ENCODE data around the gene VPS16.

VPS16 gene

DNA sequence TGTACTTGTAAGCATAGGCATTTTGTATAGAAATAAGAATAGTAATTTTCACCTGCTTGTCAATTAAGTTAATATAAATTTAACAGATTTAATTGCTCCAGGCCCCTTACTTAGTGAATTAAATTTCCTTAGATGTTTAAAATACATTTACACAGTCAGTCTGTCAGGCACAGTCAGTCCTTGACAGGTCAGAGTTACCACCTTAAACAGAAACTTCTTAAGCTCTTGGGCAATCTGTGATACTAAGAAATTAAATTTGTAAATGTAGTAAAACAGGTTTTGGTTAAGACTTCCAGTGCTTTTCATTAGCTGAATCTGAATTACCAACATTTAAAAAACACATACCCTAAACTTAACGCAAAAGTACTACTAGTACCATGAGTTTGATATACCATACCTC lies 48.7 kb downstream of the VPS16 start:
- TF ChIP-seq CTCF (IDR thresholded peaks at IDR 0.05; ENCODE audit: insufficient read depth, low read length) (no peak), SPI1 (IDR thresholded peaks at IDR 0.05; ENCODE audit: borderline replicate concordance, low read depth) (no peak), GABPA (IDR thresholded peaks at IDR 0.05; ENCODE audit: low read depth) (no peak), POLR2AphosphoS5 (IDR thresholded peaks at IDR 0.05; ENCODE audit: low read depth) (no peak)

GRCh38 chr20:2889797-2890196 lies 49.3 kb downstream of the VPS16 start:
- no peak for DNase-seq (ENCODE audit: low read depth in 1 of 2, low spot score in 1 of 2)

More for the DNA sequence above, 48.7 kb downstream of the VPS16 start:
- DNase-seq (ENCODE audit: low read depth in 1 of 2, low spot score in 1 of 2): no peak
- Histone ChIP-seq H3K27ac (replicated peaks) (no peak overlapping the region), H3K4me3 (replicated peaks; ENCODE audit: insufficient read depth, low read length) (no peak overlapping the region), H3K27me3 (ENCODE audit: insufficient read depth, poor library complexity, severe bottlenecking) (no peaks in the 10 kb centered on the region)

GRCh38 chr20:2890742-2891141 lies 50.2 kb downstream of the VPS16 start:
- no peak for DNase-seq (ENCODE audit: low read depth in 1 of 2, low spot score in 1 of 2)
- Histone ChIP-seq H3K27ac (replicated peaks) (no peak overlapping the region), H3K4me3 (replicated peaks; ENCODE audit: insufficient read depth, low read length) (no peak overlapping the region), H3K27me3 (ENCODE audit: insufficient read depth, poor library complexity, severe bottlenecking) (no peaks in the 10 kb centered on the region)
- TF ChIP-seq SPI1 (IDR thresholded peaks at IDR 0.05; ENCODE audit: borderline replicate concordance, low read depth) (no peak), POLR2AphosphoS5 (IDR thresholded peaks at IDR 0.05; ENCODE audit: low read depth) (no peak), CTCF (IDR thresholded peaks at IDR 0.05; ENCODE audit: insufficient read depth, low read length) (no peak), GABPA (IDR thresholded peaks at IDR 0.05; ENCODE audit: low read depth) (no peak)
- TF ChIP-seq, protein P1, sequence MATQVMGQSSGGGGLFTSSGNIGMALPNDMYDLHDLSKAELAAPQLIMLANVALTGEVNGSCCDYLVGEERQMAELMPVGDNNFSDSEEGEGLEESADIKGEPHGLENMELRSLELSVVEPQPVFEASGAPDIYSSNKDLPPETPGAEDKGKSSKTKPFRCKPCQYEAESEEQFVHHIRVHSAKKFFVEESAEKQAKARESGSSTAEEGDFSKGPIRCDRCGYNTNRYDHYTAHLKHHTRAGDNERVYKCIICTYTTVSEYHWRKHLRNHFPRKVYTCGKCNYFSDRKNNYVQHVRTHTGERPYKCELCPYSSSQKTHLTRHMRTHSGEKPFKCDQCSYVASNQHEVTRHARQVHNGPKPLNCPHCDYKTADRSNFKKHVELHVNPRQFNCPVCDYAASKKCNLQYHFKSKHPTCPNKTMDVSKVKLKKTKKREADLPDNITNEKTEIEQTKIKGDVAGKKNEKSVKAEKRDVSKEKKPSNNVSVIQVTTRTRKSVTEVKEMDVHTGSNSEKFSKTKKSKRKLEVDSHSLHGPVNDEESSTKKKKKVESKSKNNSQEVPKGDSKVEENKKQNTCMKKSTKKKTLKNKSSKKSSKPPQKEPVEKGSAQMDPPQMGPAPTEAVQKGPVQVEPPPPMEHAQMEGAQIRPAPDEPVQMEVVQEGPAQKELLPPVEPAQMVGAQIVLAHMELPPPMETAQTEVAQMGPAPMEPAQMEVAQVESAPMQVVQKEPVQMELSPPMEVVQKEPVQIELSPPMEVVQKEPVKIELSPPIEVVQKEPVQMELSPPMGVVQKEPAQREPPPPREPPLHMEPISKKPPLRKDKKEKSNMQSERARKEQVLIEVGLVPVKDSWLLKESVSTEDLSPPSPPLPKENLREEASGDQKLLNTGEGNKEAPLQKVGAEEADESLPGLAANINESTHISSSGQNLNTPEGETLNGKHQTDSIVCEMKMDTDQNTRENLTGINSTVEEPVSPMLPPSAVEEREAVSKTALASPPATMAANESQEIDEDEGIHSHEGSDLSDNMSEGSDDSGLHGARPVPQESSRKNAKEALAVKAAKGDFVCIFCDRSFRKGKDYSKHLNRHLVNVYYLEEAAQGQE (IDR thresholded peaks at IDR 0.05; ENCODE audit: insufficient replicate concordance, low read depth): no peak

More at GRCh38 chr20:2889797-2890196, 49.3 kb downstream of the VPS16 start:
- TF ChIP-seq SPI1 (IDR thresholded peaks at IDR 0.05; ENCODE audit: borderline replicate concordance, low read depth) (no peak), CTCF (IDR thresholded peaks at IDR 0.05; ENCODE audit: insufficient read depth, low read length) (no peak), GABPA (IDR thresholded peaks at IDR 0.05; ENCODE audit: low read depth) (no peak), POLR2AphosphoS5 (IDR thresholded peaks at IDR 0.05; ENCODE audit: low read depth) (no peak)
- TF ChIP-seq, protein P1 (IDR thresholded peaks at IDR 0.05; ENCODE audit: insufficient replicate concordance, low read depth): no peak
- Histone ChIP-seq H3K27me3 (ENCODE audit: insufficient read depth, poor library complexity, severe bottlenecking) (no peaks in the 10 kb centered on the region), H3K27ac (replicated peaks) (no peak overlapping the region), H3K4me3 (replicated peaks; ENCODE audit: insufficient read depth, low read length) (no peak overlapping the region)

- no peak for DNase-seq (ENCODE audit: low read depth in 1 of 2, low spot score in 1 of 2)
- TF ChIP-seq GABPA (IDR thresholded peaks at IDR 0.05; ENCODE audit: low read depth) (no peak), CTCF (IDR thresholded peaks at IDR 0.05; ENCODE audit: insufficient read depth, low read length) (no peak), POLR2AphosphoS5 (IDR thresholded peaks at IDR 0.05; ENCODE audit: low read depth) (no peak), SPI1 (IDR thresholded peaks at IDR 0.05; ENCODE audit: borderline replicate concordance, low read depth) (no peak)
- TF ChIP-seq, protein P1 (IDR thresholded peaks at IDR 0.05; ENCODE audit: insufficient replicate concordance, low read depth): no peak
- no peaks in the 10 kb centered on the region for H3K27me3 ChIP-seq (ENCODE audit: insufficient read depth, poor library complexity, severe bottlenecking)
- no peak overlapping the region for H3K4me3 ChIP-seq (replicated peaks; ENCODE audit: insufficient read depth, low read length)
- H3K27ac ChIP-seq (replicated peaks): no peak overlapping the region
These were observed 50.8 kb downstream of the VPS16 start for GRCh38 chr20:2891343-2891742.
